ENCODE measurements around the gene FCN3. TPM values are rescaled to one million over a fixed set of nuclear protein-coding genes. Genes with fewer than 3 reads are reported as not detected.

Gene FCN3
- total RNA-seq, 1 experiment from 2014 or later, result 0.22 TPM

GRCh38 chr1:27380766-27381733 is 6.4 kb upstream of the FCN3 start:
- Histone ChIP-seq H3K27me3 (ENCODE audit: insufficient read depth, low read length) (no peaks in the 10 kb centered on the region), H4K5ac (ENCODE audit: insufficient read length, low read depth, low read length) (no peak overlapping the region), H2BK20ac (ENCODE audit: low read depth, low read length, poor library complexity, severe bottlenecking) (no peak overlapping the region), H3K9ac (ENCODE audit: extremely low read depth, insufficient read length, low read length) (no peak overlapping the region), H2BK12ac (ENCODE audit: insufficient read length, low read depth, low read length) (no peak overlapping the region), H3K4ac (ENCODE audit: low read depth, low read length) (no peak overlapping the region), H3K4me2 (ENCODE audit: insufficient read depth, insufficient read length, low read length) (no peak overlapping the region), H4K91ac (ENCODE audit: insufficient read length, low read depth, low read length) (no peak overlapping the region), H2BK15ac (ENCODE audit: low read depth, low read length) (no peak overlapping the region), H2BK5ac (ENCODE audit: insufficient read length, low read length) (no peak overlapping the region), H3K4me1 (ENCODE audit: insufficient read depth, low read length) (no peaks in the 10 kb centered on the region; the same call in 1 of the 2 replicates), H3K79me2 (ENCODE audit: insufficient read depth, low read length) (no peaks in the 10 kb centered on the region), H2AFZ (ENCODE audit: low read length) (no peak overlapping the region), H3K79me1 (ENCODE audit: insufficient read depth, low read depth, low read length, poor library complexity, severe bottlenecking) (no peaks in the 10 kb centered on the region), H2AK5ac (ENCODE audit: insufficient read length, low read length) (no peak overlapping the region), H3K56ac (ENCODE audit: insufficient read length, low read depth, low read length) (no peak overlapping the region), H3T11ph (ENCODE audit: low read length) (no peak overlapping the region), H2BK120ac (ENCODE audit: low read depth, low read length, poor library complexity, severe bottlenecking) (no peak overlapping the region), H3K18ac (ENCODE audit: insufficient read length, low read depth, low read length) (no peak overlapping the region), H3K9me3 (ENCODE audit: control insufficient read depth, low read depth, low read length) (no peaks in the 10 kb centered on the region), H3K23ac (ENCODE audit: insufficient read length, low read depth, low read length) (no peak overlapping the region), H3K14ac (ENCODE audit: insufficient read depth, low read length) (no peak overlapping the region), H3K27ac (ENCODE audit: insufficient read length, low read depth, low read length) (no peak overlapping the region), H4K20me1 (ENCODE audit: control insufficient read depth, insufficient read depth, insufficient read length) (no peaks in the 10 kb centered on the region), H3K23me2 (ENCODE audit: insufficient read length, low read depth, low read length, poor library complexity, severe bottlenecking) (peaks cover 6% of the 10 kb centered on the region), H4K8ac (replicated peaks; ENCODE audit: insufficient read length, low read depth, low read length) (no peak overlapping the region)
- TF ChIP-seq, protein P1, sequence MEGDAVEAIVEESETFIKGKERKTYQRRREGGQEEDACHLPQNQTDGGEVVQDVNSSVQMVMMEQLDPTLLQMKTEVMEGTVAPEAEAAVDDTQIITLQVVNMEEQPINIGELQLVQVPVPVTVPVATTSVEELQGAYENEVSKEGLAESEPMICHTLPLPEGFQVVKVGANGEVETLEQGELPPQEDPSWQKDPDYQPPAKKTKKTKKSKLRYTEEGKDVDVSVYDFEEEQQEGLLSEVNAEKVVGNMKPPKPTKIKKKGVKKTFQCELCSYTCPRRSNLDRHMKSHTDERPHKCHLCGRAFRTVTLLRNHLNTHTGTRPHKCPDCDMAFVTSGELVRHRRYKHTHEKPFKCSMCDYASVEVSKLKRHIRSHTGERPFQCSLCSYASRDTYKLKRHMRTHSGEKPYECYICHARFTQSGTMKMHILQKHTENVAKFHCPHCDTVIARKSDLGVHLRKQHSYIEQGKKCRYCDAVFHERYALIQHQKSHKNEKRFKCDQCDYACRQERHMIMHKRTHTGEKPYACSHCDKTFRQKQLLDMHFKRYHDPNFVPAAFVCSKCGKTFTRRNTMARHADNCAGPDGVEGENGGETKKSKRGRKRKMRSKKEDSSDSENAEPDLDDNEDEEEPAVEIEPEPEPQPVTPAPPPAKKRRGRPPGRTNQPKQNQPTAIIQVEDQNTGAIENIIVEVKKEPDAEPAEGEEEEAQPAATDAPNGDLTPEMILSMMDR (conservative IDR thresholded peaks at IDR 0.05), result no peak
- Mint-ChIP-seq H3K4me1 (peaks cover 8 to 17% of the 10 kb centered on the region in 2 experiments), H3K9me3 (no peaks in the 10 kb centered on the region), H3K4me3 (peak overlapping the region in 1 of 2 experiments; percentile 18; a peak in 2 of 5 replicates), H3K27ac (no peak overlapping the region), H3K27me3 (ENCODE audit: low read depth) (peaks cover 25% of the 10 kb centered on the region), H3K36me3 (ENCODE audit: insufficient read depth in 1 of 3, low read depth in 3 of 3) (no peaks in the 10 kb centered on the region; a peak in 1 of 7 replicates)
- DNase-seq, result no peak
- WGBS (ENCODE audit: extremely low coverage, insufficient read length, low lambda C conversion rate), result no CpG with 5 or more reads among the region's 12 CpGs

All from H9 (cell line).